ENCODE data around the gene GTF2H1.

GTF2H1 gene

GRCh38 chr11:18321969-18322711 lies at the start of gene GTF2H1, which contains the start of gene HPS5:
TSS of gene GTF2H1 (plus strand) at chr11:18322567. CDS start at chr11:18333075, 10,508 bp downstream.
TSS of gene HPS5 (minus strand) at chr11:18322140. CDS start at chr11:18317858, 4,282 bp downstream.
- TF ChIP-seq CTCF (conservative IDR thresholded peaks at IDR 0.05): no peak
- TF ChIP-seq ZFX (IDR thresholded peaks at IDR 0.05): peak; percentile 82
- peak within 1 kb of the TSS; percentile 97 for H3K27ac ChIP-seq

GRCh38 chr11:18277565-18278271 lies 44.6 kb upstream of the GTF2H1 start:
- TF ChIP-seq ZFX (IDR thresholded peaks at IDR 0.05) (no peak), CTCF (conservative IDR thresholded peaks at IDR 0.05) (no peak)
- H3K27ac ChIP-seq: no peak overlapping the region

GRCh38 chr11:18280438-18281045 lies 41.8 kb upstream of the GTF2H1 start:
- no peak overlapping the region for H3K27ac ChIP-seq
- TF ChIP-seq ZFX (IDR thresholded peaks at IDR 0.05) (no peak), CTCF (conservative IDR thresholded peaks at IDR 0.05) (no peak)

DNA sequence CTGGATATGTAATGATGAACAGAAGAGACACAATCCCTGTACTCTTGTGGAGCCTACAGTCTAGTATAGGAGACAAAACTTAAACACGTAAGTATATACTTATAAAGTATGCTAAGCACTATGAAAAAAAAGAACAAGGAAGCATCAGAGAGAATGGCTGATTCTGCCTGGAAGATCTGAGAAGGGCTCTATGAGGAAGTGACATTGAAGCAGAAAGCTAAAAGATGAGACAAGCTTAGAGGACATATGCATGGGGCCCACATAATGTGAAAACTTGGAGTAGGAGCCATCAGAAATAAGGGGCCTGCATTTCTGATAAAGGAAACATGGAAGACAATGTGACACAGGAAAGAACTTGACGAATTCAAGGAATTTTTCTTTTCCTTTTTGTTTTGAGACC lies 39.7 kb upstream of the GTF2H1 start:
- TF ChIP-seq CTCF (conservative IDR thresholded peaks at IDR 0.05) (no peak), ZFX (IDR thresholded peaks at IDR 0.05) (no peak)
- no peak overlapping the region for H3K27ac ChIP-seq

GRCh38 chr11:18285841-18286240 lies 36.5 kb upstream of the GTF2H1 start:
- no peak for TF ChIP-seq CTCF (conservative IDR thresholded peaks at IDR 0.05)
- TF ChIP-seq ZFX (IDR thresholded peaks at IDR 0.05): no peak
- no peak overlapping the region for H3K27ac ChIP-seq

DNA sequence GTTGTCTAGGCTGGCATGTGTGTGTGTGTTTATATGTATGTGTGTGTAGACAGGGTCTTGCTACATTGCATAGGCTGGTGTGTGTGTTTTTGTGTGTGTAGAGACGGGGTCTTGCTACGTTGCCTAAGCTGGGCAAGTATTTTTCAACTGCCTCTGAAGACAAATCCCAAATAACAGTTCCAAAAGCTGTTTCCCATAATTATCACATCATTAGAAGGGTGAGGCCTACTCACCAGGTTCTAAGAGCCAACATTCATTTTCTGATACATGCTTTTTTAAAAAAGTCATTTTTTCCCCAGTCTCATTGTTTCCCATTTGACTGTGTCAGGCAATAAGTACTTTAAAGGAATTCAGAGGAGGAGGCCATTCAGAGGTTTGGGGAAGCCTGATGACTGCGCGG lies 33.5 kb upstream of the GTF2H1 start:
- TF ChIP-seq CTCF (conservative IDR thresholded peaks at IDR 0.05): no peak
- H3K27ac ChIP-seq: no peak overlapping the region

DNA sequence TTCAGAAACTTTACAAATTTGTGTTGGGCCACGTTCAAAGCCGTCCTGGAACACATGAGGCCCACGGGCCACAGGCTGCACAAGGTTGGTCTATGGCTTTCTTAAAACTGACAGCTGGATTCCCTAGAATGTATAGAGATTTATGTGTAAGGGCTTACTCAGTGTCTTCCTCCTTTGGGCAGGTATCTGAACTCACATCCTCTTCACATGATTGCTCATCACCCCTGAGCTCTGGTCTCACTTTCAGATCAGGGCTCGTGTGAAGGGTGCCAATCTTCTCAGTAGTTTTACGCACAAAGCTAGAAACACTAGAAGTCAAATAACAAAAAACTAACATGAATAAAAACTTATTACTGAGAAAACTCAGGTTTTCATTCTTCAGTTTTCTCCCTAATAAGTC lies 27.5 kb upstream of the GTF2H1 start:
- no peak overlapping the region for H3K27ac ChIP-seq
- TF ChIP-seq CTCF (conservative IDR thresholded peaks at IDR 0.05): no peak
- no peak for TF ChIP-seq ZFX (IDR thresholded peaks at IDR 0.05)
